SK-N-SH (cell line): ENCODE measurements around the gene AGBL5. TPM values are rescaled to one million over a fixed set of nuclear protein-coding genes. Genes with fewer than 3 reads are reported as not detected.

Experiments
- CTCF ChIA-PET: fragments of 300-600, 350-600 bp; formaldehyde crosslinking; extraction: SDS; loops from one replicate; lab custom pipeline; 2021; lab: Yijun Ruan, JAX
- POLR2A ChIA-PET: fragments of 350-600 bp; sonication (Branson Sonifier 250); formaldehyde crosslinking; extraction: SDS; loops from one replicate; lab custom pipeline; 2020; ENCODE audit warnings: antibody characterized with exemption, inconsistent platforms; lab: Yijun Ruan, JAX
- DNase-seq: peaks from one replicate; pipeline ENCODE4 v3.0.0; 2012
- H2AFZ ChIP-seq: fragments of 200-600 bp; sonication (generic); 2 replicates; pipeline ENCODE4 v1.8.1; 2016; ENCODE audit warnings: antibody characterized with exemption, mild to moderate bottlenecking, low read depth
- H3F3A ChIP-seq: fragments of 200-600 bp; sonication (generic); replicated peaks from 2 replicates; pipeline ENCODE3; 2016; ENCODE audit warnings: antibody characterized with exemption, mild to moderate bottlenecking; ENCODE audit not compliant: insufficient read depth
- H3K27ac ChIP-seq, 2 experiments: fragments of 200-500 bp in 1 of 2; fragments of 200-600 bp in 1 of 2; sonication (Bioruptor generic) in 1 of 2; sonication (generic), shearing (Covaris generic) in 1 of 2; 2 replicates each; pipeline versions ENCODE4 v1.5.1 to v1.6.1; 2014 to 2016; ENCODE audit warnings: low read depth in 2 of 2, inconsistent platforms in 1 of 2, low read length in 1 of 2, mild to moderate bottlenecking in 1 of 2, mixed read lengths in 1 of 2
- H3K27me3 ChIP-seq: fragments of 200-600 bp; sonication (generic), shearing (Covaris generic); 2 replicates; pipeline ENCODE4 v1.6.1; 2016; ENCODE audit warnings: mixed run types; ENCODE audit not compliant: insufficient read depth
- H3K36me3 ChIP-seq, 2 experiments: fragments of 200-500 bp in 1 of 2; fragments of 200-600 bp in 1 of 2; sonication (Bioruptor generic) in 1 of 2; sonication (generic) in 1 of 2; replicated peaks in 1 of 2; 2 replicates each; pipeline versions ENCODE3 to v1.5.1; 2014 to 2016; ENCODE audit warnings: low read length in 1 of 2, mild to moderate bottlenecking in 1 of 2; ENCODE audit not compliant: insufficient read depth in 2 of 2, control insufficient read depth in 1 of 2
- H3K4me1 ChIP-seq, 2 experiments: fragments of 200-500 bp in 1 of 2; fragments of 200-600 bp in 1 of 2; sonication (Bioruptor generic) in 1 of 2; sonication (generic), shearing (Covaris generic) in 1 of 2; 2 replicates each; pipeline versions ENCODE4 v1.5.1 to v1.6.1; 2014 to 2016; ENCODE audit warnings: low read depth in 1 of 2, low read length in 1 of 2, mixed run types in 1 of 2; ENCODE audit not compliant: insufficient read depth in 2 of 2, control insufficient read depth in 1 of 2
- H3K4me2 ChIP-seq: fragments of 200-600 bp; sonication (generic), shearing (Covaris generic); 2 replicates; pipeline ENCODE4 v1.6.1; 2017; ENCODE audit warnings: mixed run types
- H3K4me3 ChIP-seq, 2 experiments: fragments of 200-500 bp in 1 of 2; fragments of 200-600 bp in 1 of 2; sonication (Bioruptor generic) in 1 of 2; sonication (generic), shearing (Covaris generic) in 1 of 2; 2 replicates each; pipeline versions ENCODE4 v1.5.1 to v1.8.1; 2014 to 2016; ENCODE audit warnings: low read depth in 2 of 2, inconsistent platforms in 1 of 2, low read length in 1 of 2, mild to moderate bottlenecking in 1 of 2, mixed read lengths in 1 of 2, moderate library complexity in 1 of 2
- H3K79me2 ChIP-seq: fragments of 200-600 bp; sonication (generic); 2 replicates; pipeline ENCODE4 v1.8.1; 2017; ENCODE audit warnings: mild to moderate bottlenecking; ENCODE audit not compliant: insufficient read depth
- H3K9ac ChIP-seq: fragments of 200-600 bp; sonication (generic); 2 replicates; pipeline ENCODE4 v1.6.1; 2017; ENCODE audit warnings: mixed run types
- H3K9me2 ChIP-seq: fragments of 200-600 bp; sonication (generic); 2 replicates; pipeline ENCODE4 v1.6.1; 2017; ENCODE audit warnings: mixed run types
- H3K9me3 ChIP-seq: fragments of 200-600 bp; sonication (generic); 2 replicates; pipeline ENCODE4 v1.6.1; 2017; ENCODE audit warnings: mixed run types, mild to moderate bottlenecking, moderate library complexity
- H4K20me1 ChIP-seq: fragments of 200-600 bp; sonication (generic); 2 replicates; pipeline ENCODE4 v1.6.1; 2017; ENCODE audit warnings: mild to moderate bottlenecking, mixed run types; ENCODE audit not compliant: insufficient read depth
- ELF1 ChIP-seq: IDR thresholded peaks from 2 replicates; pipeline ENCODE4 v1.4.0; 2012
- EZH2phosphoT487 ChIP-seq: fragments of 200-600 bp; sonication (generic); IDR thresholded peaks from 2 replicates; pipeline ENCODE4 v1.6.1; 2017; ENCODE audit warnings: low read depth, mixed run types, mild to moderate bottlenecking, antibody characterized with exemption, moderate library complexity, borderline replicate concordance
- FOSL2 ChIP-seq: IDR thresholded peaks from 2 replicates; pipeline ENCODE4 v1.4.0; 2012; ENCODE audit warnings: low read depth, mild to moderate bottlenecking, moderate library complexity, borderline replicate concordance
- FOXJ3 ChIP-seq: sonication (generic); formaldehyde crosslinking; IDR thresholded peaks from 2 replicates; pipeline ENCODE4 v1.5.1; 2020; ENCODE audit warnings: mild to moderate bottlenecking, missing genetic modification reagents
- JUND ChIP-seq: IDR thresholded peaks from 2 replicates; pipeline ENCODE4 v1.4.0; 2012
- NFIC ChIP-seq: IDR thresholded peaks from 2 replicates; pipeline ENCODE4 v1.4.0; 2012; ENCODE audit warnings: borderline replicate concordance
- NRF1 ChIP-seq: IDR thresholded peaks from 2 replicates; pipeline ENCODE4 v1.6.1; 2012; ENCODE audit warnings: low read depth, mild to moderate bottlenecking, low read length
- RAD21 ChIP-seq: IDR thresholded peaks from 2 replicates; pipeline ENCODE4 v1.6.1; 2012; ENCODE audit warnings: mild to moderate bottlenecking, low read length
- RCOR1 ChIP-seq: fragments of 150-350 bp; IDR thresholded peaks from 2 replicates; pipeline ENCODE4 v1.6.1; 2017; ENCODE audit warnings: antibody characterized with exemption, low read length
- RXRA ChIP-seq: IDR thresholded peaks from 2 replicates; pipeline ENCODE4 v1.4.0; 2012; ENCODE audit warnings: low read depth, mild to moderate bottlenecking, borderline replicate concordance
- SIN3A ChIP-seq: IDR thresholded peaks from 2 replicates; pipeline ENCODE4 v1.6.1; 2012; ENCODE audit warnings: low read depth, mild to moderate bottlenecking, low read length, moderate library complexity, borderline replicate concordance
- TAF1 ChIP-seq: IDR thresholded peaks from 2 replicates; pipeline ENCODE4 v1.6.1; 2012; ENCODE audit warnings: low read depth, mild to moderate bottlenecking, low read length, moderate library complexity, borderline replicate concordance
- WGBS: methylation state at CpG from one replicate; pipeline ENCODE4 v1.1.6; 2017; ENCODE audit warnings: low lambda C conversion rate; 5-methylcytosine and 5-hydroxymethylcytosine counted together
- polyA plus RNA-seq, 3 experiments: library from polyadenylated mRNA; depleted of rRNA; stranded (reverse); fragments of >200 nt; gene quantifications; 2 replicates each; pipeline ENCODE4 v1.2.3, GENCODE V29; 2012
- TF ChIP-seq, protein P1 (sequence below): IDR thresholded peaks from 2 replicates; pipeline ENCODE4 v1.6.1; 2012; ENCODE audit warnings: mild to moderate bottlenecking, low read depth, low read length, moderate library complexity
- TF ChIP-seq, protein P2 (sequence below): fragments of 150-350 bp; IDR thresholded peaks from 2 replicates; pipeline ENCODE4 v1.6.1; 2016; ENCODE audit warnings: mild to moderate bottlenecking, low read depth, low read length
- TF ChIP-seq, protein P3 (sequence below): IDR thresholded peaks from 2 replicates; pipeline ENCODE4 v1.4.0; 2012; ENCODE audit warnings: low read depth, borderline replicate concordance

AGBL5 gene
- polyA plus RNA-seq, 1 of the 3 experiments (the other 2 are of a cell fraction): 45.5 TPM

DNA sequence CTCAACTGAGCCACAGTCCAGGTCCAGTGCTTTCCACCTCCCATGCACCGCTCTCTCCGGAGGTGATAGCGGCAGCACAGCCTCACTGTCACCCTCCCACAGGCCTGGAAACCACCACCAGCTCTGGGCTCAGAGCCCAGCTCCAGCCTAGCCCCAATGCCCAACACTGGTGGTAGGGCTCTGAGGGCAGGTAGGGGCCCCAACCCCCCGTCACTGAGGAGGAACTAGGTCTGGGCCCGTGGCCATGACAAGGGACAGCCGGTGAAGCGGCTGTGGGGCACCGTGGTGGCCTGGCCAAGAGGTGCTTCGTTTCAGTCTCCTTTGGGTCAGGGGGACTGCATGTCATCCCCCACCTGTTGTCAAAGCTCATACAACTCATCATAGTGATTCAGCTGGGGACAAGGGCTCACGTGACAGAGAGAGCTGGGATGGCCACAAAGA lies 24.2 kb upstream of the AGBL5 start:
- Histone ChIP-seq H3K4me3 (no peak overlapping the region), H3K9me3 (no peaks in the 10 kb centered on the region), H3F3A (no peaks in the 10 kb centered on the region), H3K9me2 (no peaks in the 10 kb centered on the region), H3K4me2 (no peak overlapping the region), H3K27ac (no peak overlapping the region), H3K79me2 (peaks cover 16% of the 10 kb centered on the region; the same call in 1 of the 2 replicates), H3K9ac (no peak overlapping the region), H2AFZ (no peak overlapping the region), H4K20me1 (no peaks in the 10 kb centered on the region), H3K27me3 (no peaks in the 10 kb centered on the region), H3K4me1 (peaks cover 0 to 4% of the 10 kb centered on the region in 2 experiments; a peak in 1 of 4 replicates), H3K36me3 (peaks cover 4 to 46% of the 10 kb centered on the region in 2 experiments)
- TF ChIP-seq FOXJ3 (CRISPR knock-in tag): no peak
- no peak for TF ChIP-seq NRF1
- no peak for TF ChIP-seq RCOR1
- TF ChIP-seq EZH2phosphoT487: no peak
- TF ChIP-seq ELF1: no peak
- TF ChIP-seq NFIC: no peak
- TF ChIP-seq TAF1: no peak
- TF ChIP-seq SIN3A: no peak
- no peak for TF ChIP-seq RXRA
- TF ChIP-seq, protein P1, sequence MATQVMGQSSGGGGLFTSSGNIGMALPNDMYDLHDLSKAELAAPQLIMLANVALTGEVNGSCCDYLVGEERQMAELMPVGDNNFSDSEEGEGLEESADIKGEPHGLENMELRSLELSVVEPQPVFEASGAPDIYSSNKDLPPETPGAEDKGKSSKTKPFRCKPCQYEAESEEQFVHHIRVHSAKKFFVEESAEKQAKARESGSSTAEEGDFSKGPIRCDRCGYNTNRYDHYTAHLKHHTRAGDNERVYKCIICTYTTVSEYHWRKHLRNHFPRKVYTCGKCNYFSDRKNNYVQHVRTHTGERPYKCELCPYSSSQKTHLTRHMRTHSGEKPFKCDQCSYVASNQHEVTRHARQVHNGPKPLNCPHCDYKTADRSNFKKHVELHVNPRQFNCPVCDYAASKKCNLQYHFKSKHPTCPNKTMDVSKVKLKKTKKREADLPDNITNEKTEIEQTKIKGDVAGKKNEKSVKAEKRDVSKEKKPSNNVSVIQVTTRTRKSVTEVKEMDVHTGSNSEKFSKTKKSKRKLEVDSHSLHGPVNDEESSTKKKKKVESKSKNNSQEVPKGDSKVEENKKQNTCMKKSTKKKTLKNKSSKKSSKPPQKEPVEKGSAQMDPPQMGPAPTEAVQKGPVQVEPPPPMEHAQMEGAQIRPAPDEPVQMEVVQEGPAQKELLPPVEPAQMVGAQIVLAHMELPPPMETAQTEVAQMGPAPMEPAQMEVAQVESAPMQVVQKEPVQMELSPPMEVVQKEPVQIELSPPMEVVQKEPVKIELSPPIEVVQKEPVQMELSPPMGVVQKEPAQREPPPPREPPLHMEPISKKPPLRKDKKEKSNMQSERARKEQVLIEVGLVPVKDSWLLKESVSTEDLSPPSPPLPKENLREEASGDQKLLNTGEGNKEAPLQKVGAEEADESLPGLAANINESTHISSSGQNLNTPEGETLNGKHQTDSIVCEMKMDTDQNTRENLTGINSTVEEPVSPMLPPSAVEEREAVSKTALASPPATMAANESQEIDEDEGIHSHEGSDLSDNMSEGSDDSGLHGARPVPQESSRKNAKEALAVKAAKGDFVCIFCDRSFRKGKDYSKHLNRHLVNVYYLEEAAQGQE: no peak
- TF ChIP-seq FOSL2: no peak
- no peak for TF ChIP-seq JUND
- TF ChIP-seq, protein P2, sequence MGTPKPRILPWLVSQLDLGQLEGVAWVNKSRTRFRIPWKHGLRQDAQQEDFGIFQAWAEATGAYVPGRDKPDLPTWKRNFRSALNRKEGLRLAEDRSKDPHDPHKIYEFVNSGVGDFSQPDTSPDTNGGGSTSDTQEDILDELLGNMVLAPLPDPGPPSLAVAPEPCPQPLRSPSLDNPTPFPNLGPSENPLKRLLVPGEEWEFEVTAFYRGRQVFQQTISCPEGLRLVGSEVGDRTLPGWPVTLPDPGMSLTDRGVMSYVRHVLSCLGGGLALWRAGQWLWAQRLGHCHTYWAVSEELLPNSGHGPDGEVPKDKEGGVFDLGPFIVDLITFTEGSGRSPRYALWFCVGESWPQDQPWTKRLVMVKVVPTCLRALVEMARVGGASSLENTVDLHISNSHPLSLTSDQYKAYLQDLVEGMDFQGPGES: no peak
- TF ChIP-seq, protein P3, sequence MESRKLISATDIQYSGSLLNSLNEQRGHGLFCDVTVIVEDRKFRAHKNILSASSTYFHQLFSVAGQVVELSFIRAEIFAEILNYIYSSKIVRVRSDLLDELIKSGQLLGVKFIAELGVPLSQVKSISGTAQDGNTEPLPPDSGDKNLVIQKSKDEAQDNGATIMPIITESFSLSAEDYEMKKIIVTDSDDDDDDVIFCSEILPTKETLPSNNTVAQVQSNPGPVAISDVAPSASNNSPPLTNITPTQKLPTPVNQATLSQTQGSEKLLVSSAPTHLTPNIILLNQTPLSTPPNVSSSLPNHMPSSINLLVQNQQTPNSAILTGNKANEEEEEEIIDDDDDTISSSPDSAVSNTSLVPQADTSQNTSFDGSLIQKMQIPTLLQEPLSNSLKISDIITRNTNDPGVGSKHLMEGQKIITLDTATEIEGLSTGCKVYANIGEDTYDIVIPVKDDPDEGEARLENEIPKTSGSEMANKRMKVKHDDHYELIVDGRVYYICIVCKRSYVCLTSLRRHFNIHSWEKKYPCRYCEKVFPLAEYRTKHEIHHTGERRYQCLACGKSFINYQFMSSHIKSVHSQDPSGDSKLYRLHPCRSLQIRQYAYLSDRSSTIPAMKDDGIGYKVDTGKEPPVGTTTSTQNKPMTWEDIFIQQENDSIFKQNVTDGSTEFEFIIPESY: no peak
- no peak for TF ChIP-seq RAD21
- 87% methylated on average over 3 of the region's 10 CpGs for WGBS
- ChIA-PET CTCF (interaction anchor here (0.9 to 33.3 kb wide), 5 partner anchors 10 to 181 kb away, joined by 3 to 1017 read pairs (median 4); partner anchors contain the start of genes KHK and MAPRE3), POLR2A (no interaction called here)
- no peak for DNase-seq
